ENCODE measurements around the gene DGKK. TPM values are rescaled to one million over a fixed set of nuclear protein-coding genes. Genes with fewer than 3 reads are reported as not detected.

DGKK gene
- total RNA-seq, result 0.10 TPM

- peak; percentile 56 for DNase-seq
These were observed at the start of gene DGKK for GRCh38 chrX:50470103-50471031. Gene DGKK, minus strand, starts transcription at chrX:50470825. Its CDS starts 147 bp downstream, at chrX:50470678.

- DNase-seq, result no peak
These were observed 44.2 kb upstream of the DGKK start for GRCh38 chrX:50514811-50515210.

GRCh38 chrX:50497114-50497513 lies 26.5 kb upstream of the DGKK start:
- DNase-seq, result no peak

GRCh38 chrX:50495616-50496015 lies 25.0 kb upstream of the DGKK start:
- DNase-seq, result no peak

GRCh38 chrX:50492720-50493119 lies 22.1 kb upstream of the DGKK start:
- DNase-seq, result no peak

- DNase-seq, result no peak
These were observed 14.0 kb upstream of the DGKK start for GRCh38 chrX:50484662-50485061.

GRCh38 chrX:50483283-50483682 lies 12.7 kb upstream of the DGKK start:
- DNase-seq, result no peak

GRCh38 chrX:50475208-50475607 lies 4.6 kb upstream of the DGKK start:
- no peak for DNase-seq

GRCh38 chrX:50471390-50471789 lies 765 bp upstream of the DGKK start:
- DNase-seq, result peak; percentile 9

- DNase-seq, result no peak
These were observed 1.4 kb downstream of the DGKK start for GRCh38 chrX:50469206-50469605.

- DNase-seq, result no peak
These were observed 11.0 kb downstream of the DGKK start for GRCh38 chrX:50459615-50460014.

GRCh38 chrX:50458483-50458882 lies 12.1 kb downstream of the DGKK start:
- DNase-seq, result no peak

GRCh38 chrX:50456712-50457484 lies 13.7 kb downstream of the DGKK start:
- no peak for DNase-seq

GRCh38 chrX:50452782-50453181 lies 17.8 kb downstream of the DGKK start:
- no peak for DNase-seq

GRCh38 chrX:50450324-50450723 lies 20.3 kb downstream of the DGKK start:
- DNase-seq, result no peak

- no peak for DNase-seq
These were observed 22.1 kb downstream of the DGKK start for GRCh38 chrX:50448565-50448964.

GRCh38 chrX:50447535-50447934 lies 23.1 kb downstream of the DGKK start:
- DNase-seq, result no peak

- no peak for DNase-seq
These were observed 28.1 kb downstream of the DGKK start for GRCh38 chrX:50442426-50443116.

GRCh38 chrX:50436797-50437196 lies 33.8 kb downstream of the DGKK start:
- DNase-seq, result no peak

- peak; percentile 0 for DNase-seq
These were observed 37.8 kb downstream of the DGKK start for GRCh38 chrX:50432829-50433289.

- no peak for DNase-seq
These were observed 39.0 kb downstream of the DGKK start for GRCh38 chrX:50431623-50432022.

GRCh38 chrX:50430917-50431575 lies 39.6 kb downstream of the DGKK start:
- no peak for DNase-seq
